ENCODE results near the gene TPPP3.

GRCh38 chr16:67350324-67350723 is 43.0 kb downstream of the TPPP3 start:
- TF ChIP-seq POLR2A (IDR thresholded peaks at IDR 0.05; ENCODE audit: low read depth, low read length) (no peak), POU2F2 (IDR thresholded peaks at IDR 0.05; ENCODE audit: low read depth, low read length) (no peak), POLR2AphosphoS5 (IDR thresholded peaks at IDR 0.05; ENCODE audit: low read depth, low read length) (no peak)

Data from GM12891 (cell line).